ENCODE data around the gene DIPK1A. TPM values are rescaled to one million over a fixed set of nuclear protein-coding genes. Genes with fewer than 3 reads are reported as not detected.

The DIPK1A gene
- polyA plus RNA-seq, 1 donor from 2014 or later: 10.0 TPM

Small RNAs within 50 kb of the gene (small RNA-seq; reads per million reads assigned to genes)
- 0 reads per million in 3 experiments for gene RF00432
- 0 reads per million in 3 experiments for gene RN7SL692P
- 0 to 0.16 (median 0.06) reads per million in 3 experiments for gene RNU6-210P
- 0 reads per million in 3 experiments for gene RNU6-970P
- 94.8 to 428 (median 120) reads per million in 3 experiments for gene SNORA66
- gene SNORD21: 0 reads per million in 3 experiments

Other genes with a start within 250 kb of the DIPK1A start
- gene EVI5, start 176.4 kb downstream of the DIPK1A start, polyA plus RNA-seq: 7.5 and 8.5 TPM in 2 replicates
- gene RPL5, start 129.4 kb downstream of the DIPK1A start, polyA plus RNA-seq: 1,461 and 1,645 TPM in 2 replicates
- gene MTF2, start 117.8 kb upstream of the DIPK1A start, polyA plus RNA-seq: 122 and 124 TPM in 2 replicates
- gene TMED5, start 219.0 kb upstream of the DIPK1A start, polyA plus RNA-seq: 20.1 and 22.3 TPM in 2 replicates
- 4.9 and 5.7 TPM in 2 replicates for gene CCDC18, start 219.3 kb upstream of the DIPK1A start, polyA plus RNA-seq

Measured in neural cell (in vitro differentiated cells).